SU-DHL-6 (cell line): ENCODE results near the gene SLITRK1.

ENCODE experiments used
- H2AFZ ChIP-seq: fragments of 200-600 bp; sonication (generic); 2 replicates; pipeline ENCODE4 v1.6.1; 2014; ENCODE audit warnings: low read depth, mild to moderate bottlenecking, moderate library complexity, mixed read lengths, antibody characterized with exemption, low read length; ENCODE audit not compliant: severe bottlenecking
- H3F3A ChIP-seq: fragments of 200-600 bp; shearing (Covaris generic); 2 replicates; pipeline ENCODE4 v1.6.0; 2016; ENCODE audit warnings: antibody characterized with exemption, mild to moderate bottlenecking; ENCODE audit not compliant: insufficient read depth
- H3K27ac ChIP-seq: fragments of 200-600 bp; sonication (generic); 2 replicates; pipeline ENCODE4 v1.5.1; 2016; ENCODE audit warnings: low read depth, mild to moderate bottlenecking, low read length, moderate library complexity, mixed read lengths
- H3K27me3 ChIP-seq: fragments of 200-600 bp; sonication (generic), shearing (Covaris generic); 2 replicates; pipeline ENCODE4 v1.6.0; 2014; ENCODE audit warnings: mild to moderate bottlenecking, low read length
- H3K36me3 ChIP-seq: fragments of 200-600 bp; sonication (generic); 2 replicates; pipeline ENCODE4 v1.6.1; 2014; ENCODE audit warnings: mild to moderate bottlenecking, low read length, mixed read lengths
- H3K4me2 ChIP-seq: fragments of 300-600, 200-600 bp; shearing (Covaris generic), sonication (generic); 2 replicates; pipeline ENCODE4 v1.6.0; 2014; ENCODE audit warnings: low read length, low read depth, mild to moderate bottlenecking; ENCODE audit not compliant: poor library complexity, severe bottlenecking
- H3K4me3 ChIP-seq: fragments of 200-600 bp; sonication (generic); 2 replicates; pipeline ENCODE4 v1.5.1; 2014; ENCODE audit warnings: antibody characterized with exemption, low read length, mild to moderate bottlenecking, mixed read lengths; ENCODE audit not compliant: insufficient read depth, poor library complexity, severe bottlenecking
- H3K79me2 ChIP-seq: fragments of 200-600 bp; sonication (generic); 2 replicates; pipeline ENCODE4 v1.6.1; 2014; ENCODE audit warnings: mild to moderate bottlenecking, low read length, moderate library complexity; ENCODE audit not compliant: insufficient read depth
- H3K9ac ChIP-seq: fragments of 200-600 bp; sonication (generic); 2 replicates; pipeline ENCODE4 v1.7.0; 2014; ENCODE audit warnings: mild to moderate bottlenecking, low read length
- H3K9me2 ChIP-seq: fragments of 200-600 bp; sonication (generic); replicated peaks from 2 replicates; pipeline ENCODE4 v1.6.1; 2014; ENCODE audit warnings: low read length; ENCODE audit not compliant: insufficient read depth
- H3K9me3 ChIP-seq: fragments of 200-600 bp; sonication (generic); 2 replicates; pipeline ENCODE4 v1.6.1; 2014; ENCODE audit warnings: low read length, mixed read lengths; ENCODE audit not compliant: insufficient read depth
- H4K20me1 ChIP-seq: fragments of 200-600 bp; sonication (generic); 2 replicates; pipeline ENCODE4 v1.6.1; 2014; ENCODE audit warnings: low read depth, mild to moderate bottlenecking, antibody characterized with exemption, low read length, moderate library complexity, mixed read lengths
- CTCF ChIP-seq: fragments of 200-600 bp; sonication (generic); IDR thresholded peaks from one replicate; pipeline ENCODE4 v1.5.1; 2017; ENCODE audit warnings: antibody characterized with exemption, mild to moderate bottlenecking, low read length, moderate library complexity; ENCODE audit not compliant: insufficient read depth, poor library complexity, severe bottlenecking
- EZH2phosphoT487 ChIP-seq: fragments of 200-600 bp; sonication (generic), shearing (Covaris generic); conservative IDR thresholded peaks from 2 replicates; pipeline ENCODE4 v1.6.1; 2018; ENCODE audit warnings: mild to moderate bottlenecking, antibody characterized with exemption, low read length, moderate library complexity, mixed read lengths

Gene SLITRK1

GRCh38 chr13:83878691-83879430 is 3.4 kb downstream of the SLITRK1 start:
- Histone ChIP-seq H3K27me3 (no peaks in the 10 kb centered on the region), H3K4me3 (no peak overlapping the region)

GRCh38 chr13:83877651-83878355 is 4.5 kb downstream of the SLITRK1 start:
- H2AFZ ChIP-seq = no peak overlapping the region
- H3K79me2 ChIP-seq = no peaks in the 10 kb centered on the region
- TF ChIP-seq CTCF (no peak), EZH2phosphoT487 (no peak)
- no peaks in the 10 kb centered on the region for H3K27me3 ChIP-seq
- no peak overlapping the region for H3K27ac ChIP-seq
- no peaks in the 10 kb centered on the region for H4K20me1 ChIP-seq
- H3K9ac ChIP-seq = no peak overlapping the region
- H3K4me2 ChIP-seq = no peak overlapping the region
- H3K9me2 ChIP-seq = no peaks in the 10 kb centered on the region
- no peaks in the 10 kb centered on the region for H3K9me3 ChIP-seq
- no peak overlapping the region for H3K4me3 ChIP-seq
- H3K36me3 ChIP-seq = no peaks in the 10 kb centered on the region
- H3F3A ChIP-seq = no peaks in the 10 kb centered on the region

More at GRCh38 chr13:83878691-83879430, 3.4 kb downstream of the SLITRK1 start:
- no peaks in the 10 kb centered on the region for H3F3A ChIP-seq
- H3K9me2 ChIP-seq = no peaks in the 10 kb centered on the region
- no peaks in the 10 kb centered on the region for H3K9me3 ChIP-seq
- no peaks in the 10 kb centered on the region for H3K36me3 ChIP-seq
- H3K27ac ChIP-seq = no peak overlapping the region
- H4K20me1 ChIP-seq = no peaks in the 10 kb centered on the region
- no peaks in the 10 kb centered on the region for H3K79me2 ChIP-seq
- TF ChIP-seq EZH2phosphoT487 (no peak), CTCF (no peak)
- no peak overlapping the region for H2AFZ ChIP-seq
- no peak overlapping the region for H3K9ac ChIP-seq
- H3K4me2 ChIP-seq = no peak overlapping the region

- Histone ChIP-seq H3K27me3 (no peaks in the 10 kb centered on the region), H3K36me3 (no peaks in the 10 kb centered on the region), H3K9ac (no peak overlapping the region), H3F3A (no peaks in the 10 kb centered on the region), H2AFZ (no peak overlapping the region), H3K4me2 (no peak overlapping the region), H3K27ac (no peak overlapping the region), H3K79me2 (no peaks in the 10 kb centered on the region), H3K9me2 (no peaks in the 10 kb centered on the region), H3K4me3 (no peak overlapping the region), H3K9me3 (no peaks in the 10 kb centered on the region), H4K20me1 (no peaks in the 10 kb centered on the region)
- TF ChIP-seq CTCF (no peak), EZH2phosphoT487 (no peak)
These were observed 5.7 kb downstream of the SLITRK1 start for GRCh38 chr13:83876546-83876945.
